H9 (cell line): ENCODE data around the gene STX8. TPM values are rescaled to one million over a fixed set of nuclear protein-coding genes. Genes with fewer than 3 reads are reported as not detected.

Experiments
- DNase-seq: peaks from one replicate; pipeline ENCODE4 v3.0.0-alpha.2; 2017
- H2AFZ ChIP-seq: one replicate; pipeline ENCODE4 v1.6.1; 2013; ENCODE audit warnings: mild to moderate bottlenecking, low read length, control low read depth, moderate library complexity
- H2AK5ac ChIP-seq: 2 replicates; pipeline ENCODE4 v1.6.1; 2013; ENCODE audit warnings: low read length, control low read depth, mixed read lengths; ENCODE audit not compliant: insufficient read length
- H2BK120ac ChIP-seq: one replicate; pipeline ENCODE4 v1.6.1; 2013; ENCODE audit warnings: low read depth, mild to moderate bottlenecking, low read length, control low read depth, inconsistent platforms; ENCODE audit not compliant: poor library complexity, severe bottlenecking
- H2BK12ac ChIP-seq: 2 replicates; pipeline ENCODE4 v1.6.1; 2013; ENCODE audit warnings: low read length, control low read depth, mixed read lengths, low read depth; ENCODE audit not compliant: insufficient read length
- H2BK15ac ChIP-seq: 2 replicates; pipeline ENCODE4 v1.6.1; 2013; ENCODE audit warnings: low read depth, low read length, control low read depth
- H2BK20ac ChIP-seq: one replicate; pipeline ENCODE4 v1.6.1; 2013; ENCODE audit warnings: low read depth, mild to moderate bottlenecking, low read length, control low read depth, inconsistent platforms; ENCODE audit not compliant: poor library complexity, severe bottlenecking
- H2BK5ac ChIP-seq: 2 replicates; pipeline ENCODE4 v1.6.1; 2013; ENCODE audit warnings: low read length, control low read depth, mixed read lengths; ENCODE audit not compliant: insufficient read length
- H3K14ac ChIP-seq: 2 replicates; pipeline ENCODE4 v1.6.1; 2013; ENCODE audit warnings: low read length, control low read depth; ENCODE audit not compliant: insufficient read depth
- H3K18ac ChIP-seq: 2 replicates; pipeline ENCODE4 v1.6.1; 2013; ENCODE audit warnings: low read depth, mild to moderate bottlenecking, mixed read lengths, low read length, control low read depth; ENCODE audit not compliant: insufficient read length
- H3K23ac ChIP-seq: 2 replicates; pipeline ENCODE4 v1.6.1; 2013; ENCODE audit warnings: low read length, control low read depth, mixed read lengths, low read depth; ENCODE audit not compliant: insufficient read length
- H3K23me2 ChIP-seq: 2 replicates; pipeline ENCODE4 v1.6.1; 2013; ENCODE audit warnings: low read depth, mild to moderate bottlenecking, mixed read lengths, low read length, control low read depth; ENCODE audit not compliant: insufficient read length, poor library complexity, severe bottlenecking
- H3K27ac ChIP-seq: 2 replicates; pipeline ENCODE4 v1.5.1; 2013; ENCODE audit warnings: low read length, control low read depth, mixed read lengths, low read depth; ENCODE audit not compliant: insufficient read length
- H3K27me3 ChIP-seq: 2 replicates; pipeline ENCODE4 v1.6.1; 2013; ENCODE audit warnings: low read length, control low read depth, inconsistent platforms; ENCODE audit not compliant: insufficient read depth
- H3K4ac ChIP-seq: 2 replicates; pipeline ENCODE4 v1.6.1; 2013; ENCODE audit warnings: low read depth, mild to moderate bottlenecking, control low read depth, inconsistent platforms, low read length, moderate library complexity
- H3K4me1 ChIP-seq: 2 replicates; pipeline ENCODE4 v1.6.1; 2013; ENCODE audit warnings: low read length, control low read depth, inconsistent platforms; ENCODE audit not compliant: insufficient read depth
- H3K4me2 ChIP-seq: 2 replicates; pipeline ENCODE4 v1.6.1; 2013; ENCODE audit warnings: low read length, control low read depth, mixed read lengths; ENCODE audit not compliant: insufficient read length, insufficient read depth
- H3K56ac ChIP-seq: 2 replicates; pipeline ENCODE4 v1.6.1; 2013; ENCODE audit warnings: low read depth, mild to moderate bottlenecking, mixed read lengths, low read length, control low read depth; ENCODE audit not compliant: insufficient read length
- H3K79me1 ChIP-seq: 2 replicates; pipeline ENCODE4 v1.6.1; 2013; ENCODE audit warnings: low read depth, mild to moderate bottlenecking, moderate library complexity, low read length, control low read depth, inconsistent platforms; ENCODE audit not compliant: insufficient read depth, poor library complexity, severe bottlenecking
- H3K79me2 ChIP-seq: 2 replicates; pipeline ENCODE4 v1.6.1; 2013; ENCODE audit warnings: low read length, control low read depth, inconsistent platforms; ENCODE audit not compliant: insufficient read depth
- H3K9ac ChIP-seq: 2 replicates; pipeline ENCODE4 v1.6.1; 2013; ENCODE audit warnings: low read length, control low read depth, mixed read lengths; ENCODE audit not compliant: insufficient read length; ENCODE audit errors: extremely low read depth
- H3K9me3 ChIP-seq: one replicate; pipeline ENCODE4 v1.6.1; 2013; ENCODE audit warnings: low read depth, low read length, inconsistent platforms; ENCODE audit not compliant: control insufficient read depth
- H3T11ph ChIP-seq: one replicate; pipeline ENCODE4 v1.6.1; 2013; ENCODE audit warnings: mild to moderate bottlenecking, low read length, control low read depth, inconsistent platforms
- H4K20me1 ChIP-seq: one replicate; pipeline ENCODE4 v1.6.1; 2013; ENCODE audit not compliant: control insufficient read depth, insufficient read length, insufficient read depth
- H4K5ac ChIP-seq: 2 replicates; pipeline ENCODE4 v1.6.1; 2013; ENCODE audit warnings: low read depth, mild to moderate bottlenecking, mixed read lengths, low read length, control low read depth; ENCODE audit not compliant: insufficient read length
- H4K8ac ChIP-seq: replicated peaks from 2 replicates; pipeline ENCODE4 v1.6.1; 2013; ENCODE audit warnings: low read length, control low read depth, mixed read lengths, low read depth; ENCODE audit not compliant: insufficient read length
- H4K91ac ChIP-seq: 2 replicates; pipeline ENCODE4 v1.6.1; 2013; ENCODE audit warnings: low read depth, mild to moderate bottlenecking, moderate library complexity, mixed read lengths, low read length, control low read depth; ENCODE audit not compliant: insufficient read length
- H3K27ac Mint-ChIP-seq, 3 experiments: 2 replicates in 2 of 3; 3 replicates in 1 of 3; pipeline ENCODE4 v1.8.0; 2020 to 2021; ENCODE audit warnings: mixed read lengths in 3 of 3, mild to moderate bottlenecking in 1 of 3, moderate library complexity in 1 of 3
- H3K27me3 Mint-ChIP-seq: 2 replicates; pipeline ENCODE4 v1.8.0; 2021; ENCODE audit warnings: low read depth, mild to moderate bottlenecking, moderate library complexity, mixed read lengths
- H3K36me3 Mint-ChIP-seq, 3 experiments: 2 replicates in 2 of 3; 3 replicates in 1 of 3; pipeline ENCODE4 v1.8.0; 2020 to 2021; ENCODE audit warnings: low read depth in 3 of 3, mixed read lengths in 3 of 3; ENCODE audit not compliant: insufficient read depth in 1 of 3
- H3K4me1 Mint-ChIP-seq, 2 experiments: 2 replicates each; pipeline ENCODE4 v1.8.0; 2020; ENCODE audit warnings: mixed read lengths in 2 of 2
- H3K4me3 Mint-ChIP-seq, 2 experiments: 2 replicates in 1 of 2; 3 replicates in 1 of 2; pipeline ENCODE4 v1.8.0; 2020 to 2021; ENCODE audit warnings: mild to moderate bottlenecking in 2 of 2, mixed read lengths in 2 of 2, moderate library complexity in 1 of 2
- H3K9me3 Mint-ChIP-seq, 2 experiments: 2 replicates in 1 of 2; 3 replicates in 1 of 2; pipeline ENCODE4 v1.8.0; 2020; ENCODE audit warnings: mild to moderate bottlenecking in 2 of 2, mixed read lengths in 2 of 2, moderate library complexity in 1 of 2
- CTCF ChIP-seq: fragments of 200-600 bp; sonication (generic); conservative IDR thresholded peaks from 3 replicates; pipeline ENCODE4 v1.8.0; 2021; ENCODE audit warnings: antibody characterized with exemption, mild to moderate bottlenecking
- WGBS: extraction: QIAGEN DNeasy Blood & Tissue Kit; methylation state at CpG from one replicate; pipeline ENCODE4 v1.1.7; 2013; ENCODE audit warnings: missing lambda C conversion rate, low lambda C conversion rate, mixed read lengths; ENCODE audit not compliant: insufficient read length; ENCODE audit errors: extremely low coverage; 5-methylcytosine and 5-hydroxymethylcytosine counted together
- long read RNA-seq: library from polyadenylated mRNA; unstranded; transcript quantifications from one replicate; pipeline ENCODE4 v2.0.0, GENCODE V29; 2020
- total RNA-seq: library from RNA; stranded (reverse); gene quantifications from 2 replicates; pipeline ENCODE4 v1.2.1, GENCODE V29; 2021

STX8 gene
- 43.3 and 55.1 TPM in 2 replicates for total RNA-seq
- long read RNA-seq, transcript STX8-201 (8 exons, 1,246 nt) = major isoform, 21 of 27 reads
- long read RNA-seq, partial matches to known transcripts = 2 of 27 reads
- long read RNA-seq, other reads (novel, unspliced or antisense) = 4 of 27 reads

GRCh38 chr17:9575381-9576101, at the start of gene STX8:
STX8 (minus strand) TSS chr17:9575820; CDS start chr17:9575808, 12 bp downstream.
- Mint-ChIP-seq H3K4me3 (peak within 1 kb of the TSS; percentile 94 to 98), H3K27me3 (no peaks in the 10 kb centered on the region; the same call in none of the 2 replicates), H3K27ac (peak within 1 kb of the TSS in 2 of 3 experiments; percentile 50 to 89; a peak in 3 of 7 replicates), H3K4me1 (peaks cover 10 to 13% of the 10 kb centered on the region in 2 experiments), H3K9me3 (no peaks in the 10 kb centered on the region), H3K36me3 (no peaks in the 10 kb centered on the region; a peak in 1 of 7 replicates)
- Histone ChIP-seq H3K23ac (no peak within 1 kb of the TSS), H2BK5ac (no peak within 1 kb of the TSS), H3K4ac (no peak within 1 kb of the TSS), H2BK20ac (no peak within 1 kb of the TSS), H2BK12ac (no peak within 1 kb of the TSS), H2AK5ac (no peak within 1 kb of the TSS), H4K8ac (no peak within 1 kb of the TSS), H3K79me1 (peaks cover 6% of the 10 kb centered on the region), H3K27ac (no peak within 1 kb of the TSS), H3K14ac (no peak within 1 kb of the TSS; the same call in 1 of the 2 replicates), H3K9ac (peak within 1 kb of the TSS; percentile 34), H3T11ph (no peak within 1 kb of the TSS), H4K91ac (no peak within 1 kb of the TSS), H2BK120ac (no peak within 1 kb of the TSS), H3K4me2 (peak within 1 kb of the TSS; percentile 99), H3K79me2 (no peaks in the 10 kb centered on the region), H3K23me2 (peaks cover 11% of the 10 kb centered on the region), H2AFZ (peak within 1 kb of the TSS; percentile 69), H2BK15ac (no peak within 1 kb of the TSS), H3K4me1 (no peaks in the 10 kb centered on the region), H3K56ac (no peak within 1 kb of the TSS), H3K18ac (no peak within 1 kb of the TSS), H3K27me3 (no peaks in the 10 kb centered on the region), H4K5ac (no peak within 1 kb of the TSS), H3K9me3 (no peaks in the 10 kb centered on the region), H4K20me1 (no peaks in the 10 kb centered on the region)
- DNase-seq = peak; percentile 96
- no peak for TF ChIP-seq CTCF
- WGBS = no CpG with 5 or more reads among the region's 42 CpGs
